Non-pigmented ciliary epithelial cell (primary cell): ENCODE data around the gene PRMT6.
"Not testable (repeated sequence)": the region's sequence is repeated elsewhere in the genome, so short reads cannot be mapped to it uniquely, and the experiment has no call there.

ENCODE experiments used
- DNase-seq: peaks from one replicate; pipeline ENCODE4 v3.0.0-alpha.2; 2010; ENCODE audit warnings: low read depth

The PRMT6 gene

GRCh38 chr1:107056426-107057196 is at the start of gene PRMT6:
Gene PRMT6 (plus strand): TSS chr1:107056674. CDS start chr1:107056716, 42 bp downstream.
- DNase-seq = peak; percentile 26

- no peak for DNase-seq
Measured at GRCh38 chr1:107009281-107009680, 47.2 kb upstream of the PRMT6 start.

- DNase-seq = no peak
Measured at GRCh38 chr1:107010582-107010981, 45.9 kb upstream of the PRMT6 start.

- DNase-seq = no peak
Measured at GRCh38 chr1:107016376-107016978, 40.0 kb upstream of the PRMT6 start.

GRCh38 chr1:107018445-107018844 is 38.0 kb upstream of the PRMT6 start:
- DNase-seq = no peak

GRCh38 chr1:107019166-107019565 is 37.3 kb upstream of the PRMT6 start:
- no peak for DNase-seq

GRCh38 chr1:107038874-107039273 is 17.6 kb upstream of the PRMT6 start:
- not testable (repeated sequence) for DNase-seq

GRCh38 chr1:107044310-107045220 is 11.9 kb upstream of the PRMT6 start:
- not testable (repeated sequence) for DNase-seq

GRCh38 chr1:107047602-107048001 is 8.9 kb upstream of the PRMT6 start:
- DNase-seq = no peak

- DNase-seq = no peak
Measured at GRCh38 chr1:107048241-107048640, 8.2 kb upstream of the PRMT6 start.

- no peak for DNase-seq
Measured at GRCh38 chr1:107051266-107051665, 5.2 kb upstream of the PRMT6 start.

- not testable (repeated sequence) for DNase-seq
Measured at GRCh38 chr1:107055919-107056425, 502 bp upstream of the PRMT6 start.

- no peak for DNase-seq
Measured at GRCh38 chr1:107057197-107058133, 991 bp downstream of the PRMT6 start.

GRCh38 chr1:107058245-107059032 is 2.0 kb downstream of the PRMT6 start:
- no peak for DNase-seq

- DNase-seq = no peak
Measured at GRCh38 chr1:107061886-107062285, 5.4 kb downstream of the PRMT6 start.

GRCh38 chr1:107073493-107073892 is 17.0 kb downstream of the PRMT6 start:
- no peak for DNase-seq

GRCh38 chr1:107076841-107077240 is 20.4 kb downstream of the PRMT6 start:
- peak; percentile 43 for DNase-seq

GRCh38 chr1:107079249-107079648 is 22.8 kb downstream of the PRMT6 start:
- DNase-seq = no peak

GRCh38 chr1:107081102-107081501 is 24.6 kb downstream of the PRMT6 start:
- DNase-seq = no peak

- no peak for DNase-seq
Measured at GRCh38 chr1:107091418-107091817, 34.9 kb downstream of the PRMT6 start.
